NCI-H510A (cell line): ENCODE measurements around the gene ERFL.

Experiments used
- DNase-seq: peaks from one replicate; lab custom pipeline; 2025; lab: John Stamatoyannopoulos, UW

The ERFL gene

DNA sequence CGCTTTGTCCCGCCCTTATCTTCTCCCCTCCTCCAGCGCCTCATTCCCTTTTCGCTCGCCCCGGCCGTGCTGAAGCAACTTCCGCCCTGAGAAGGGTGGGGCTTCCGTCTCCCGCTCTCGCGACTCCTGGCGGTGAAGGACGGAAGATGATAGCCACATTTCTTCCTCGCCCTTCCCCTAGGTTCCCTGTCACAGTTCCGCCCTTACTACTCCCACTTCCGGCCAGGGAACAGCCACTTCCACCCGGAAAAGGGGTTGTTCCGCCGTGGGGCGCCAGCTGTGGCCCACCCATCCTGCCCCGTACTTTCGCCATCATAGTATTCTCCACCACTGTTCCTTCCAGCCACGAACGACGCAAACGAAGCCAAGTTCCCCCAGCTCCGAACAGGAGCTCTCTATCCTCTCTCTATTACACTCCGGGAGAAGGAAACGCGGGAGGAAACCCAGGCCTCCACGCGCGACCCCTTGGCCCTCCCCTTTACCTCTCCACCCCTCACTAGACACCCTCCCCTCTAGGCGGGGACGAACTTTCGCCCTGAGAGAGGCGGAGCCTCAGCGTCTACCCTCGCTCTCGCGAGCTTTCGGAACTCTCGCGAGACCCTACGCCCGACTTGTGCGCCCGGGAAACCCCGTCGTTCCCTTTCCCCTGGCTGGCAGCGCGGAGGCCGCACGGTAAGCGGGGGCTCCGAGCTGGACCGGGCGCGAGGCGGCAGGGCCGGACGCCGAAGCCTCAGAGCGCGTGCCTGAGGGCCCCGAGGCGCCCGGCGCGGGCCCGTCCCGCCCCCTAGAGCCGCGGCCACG is 68.4 kb downstream of the ERFL start, which contains the start of gene RPS19:
TSS of gene RPS19 (plus strand) at position 638 of the 801 bp plus-strand sequence. CDS start 520 bp downstream, outside the sequence.
- peak; percentile 95 for DNase-seq

DNA sequence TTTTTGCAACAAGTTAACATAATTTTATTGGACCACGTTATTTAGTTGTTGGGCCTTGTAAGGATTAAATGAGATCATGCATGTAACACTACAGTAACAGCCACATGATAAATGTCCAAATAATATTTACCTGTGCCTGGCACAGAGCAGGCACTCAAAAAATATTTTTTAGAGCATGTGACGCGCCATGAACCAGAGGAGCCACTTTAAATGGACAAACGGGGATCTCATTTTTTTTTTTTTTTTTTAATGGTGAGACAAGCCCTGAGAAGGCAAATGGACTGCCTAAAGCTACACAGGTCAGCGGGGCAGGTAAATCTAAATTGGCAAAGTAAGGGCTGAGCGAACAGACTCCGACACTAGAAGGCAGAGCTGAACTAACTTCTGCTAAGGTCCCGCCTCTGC is 69.0 kb downstream of the ERFL start:
- DNase-seq, result no peak
